HepG2 (cell line): ENCODE data around the gene DHFR2. TPM values are rescaled to one million over a fixed set of nuclear protein-coding genes. Genes with fewer than 3 reads are reported as not detected.
A peak's percentile ranks its signal among the peaks of the same experiment; 100 is the strongest.

ENCODE experiments used
- BORCS8-MEF2B ChIP-seq: sonication (generic); formaldehyde crosslinking; IDR thresholded peaks from 2 replicates; pipeline ENCODE4 v1.8.0; 2022; ENCODE audit warnings: mild to moderate bottlenecking, missing genetic modification reagents
- DR1 ChIP-seq: sonication (generic); formaldehyde crosslinking; IDR thresholded peaks from 2 replicates; pipeline ENCODE4 v1.8.0; 2021; ENCODE audit warnings: mild to moderate bottlenecking, missing genetic modification reagents, inconsistent platforms
- FOXA3 ChIP-seq: IDR thresholded peaks from 2 replicates; pipeline ENCODE4 v1.6.1; 2016; ENCODE audit warnings: missing genetic modification reagents, missing compliant biosample characterization
- KAT7 ChIP-seq: IDR thresholded peaks from 2 replicates; pipeline ENCODE4 v1.6.1; 2018; ENCODE audit warnings: borderline replicate concordance, missing compliant biosample characterization
- KMT2A ChIP-seq: sonication (generic); formaldehyde crosslinking; IDR thresholded peaks from 2 replicates; pipeline ENCODE4 v1.4.0; 2020; ENCODE audit warnings: missing genetic modification reagents
- LCORL ChIP-seq, 2 experiments: fragments of 450-650 bp in 1 of 2; sonication (generic) in 1 of 2; formaldehyde crosslinking in 1 of 2; IDR thresholded peaks; 2 replicates each; pipeline versions ENCODE4 v1.5.0 to v1.6.1; 2017 to 2020; ENCODE audit warnings: antibody characterized with exemption in 1 of 2, missing genetic modification reagents in 1 of 2
- MAFF ChIP-seq: IDR thresholded peaks from 2 replicates; pipeline ENCODE4 v1.6.1; 2011; ENCODE audit warnings: low read depth, low read length, improper control_type of control experiment
- MEF2D ChIP-seq: sonication (generic); formaldehyde crosslinking; IDR thresholded peaks from 2 replicates; pipeline ENCODE4 v1.5.1; 2020; ENCODE audit warnings: mild to moderate bottlenecking, missing genetic modification reagents
- MZF1 ChIP-seq: sonication (generic); formaldehyde crosslinking; IDR thresholded peaks from 2 replicates; pipeline ENCODE4 v1.8.1; 2023; ENCODE audit warnings: mild to moderate bottlenecking, missing genetic modification reagents, borderline replicate concordance
- PATZ1 ChIP-seq: sonication (generic); formaldehyde crosslinking; IDR thresholded peaks from 2 replicates; pipeline ENCODE4 v1.4.0; 2020; ENCODE audit warnings: missing genetic modification reagents
- RFXAP ChIP-seq: sonication (generic); formaldehyde crosslinking; IDR thresholded peaks from 2 replicates; pipeline ENCODE4 v1.4.0; 2020; ENCODE audit warnings: missing genetic modification reagents, borderline replicate concordance
- RNF219 ChIP-seq: sonication (generic); formaldehyde crosslinking; IDR thresholded peaks from 2 replicates; pipeline ENCODE4 v1.5.0; 2020; ENCODE audit warnings: mild to moderate bottlenecking, missing genetic modification reagents
- SAFB2 ChIP-seq: sonication (generic); formaldehyde crosslinking; IDR thresholded peaks from 2 replicates; pipeline ENCODE4 v1.5.1; 2020; ENCODE audit warnings: missing genetic modification reagents, low read depth, mild to moderate bottlenecking, borderline replicate concordance
- SALL1 ChIP-seq: sonication (generic); formaldehyde crosslinking; IDR thresholded peaks from 2 replicates; pipeline ENCODE4 v1.8.0; 2022; ENCODE audit warnings: mild to moderate bottlenecking, missing genetic modification reagents
- SAP130 ChIP-seq: IDR thresholded peaks from 2 replicates; pipeline ENCODE4 v1.6.1; 2016; ENCODE audit warnings: low read depth
- SIN3A ChIP-seq: IDR thresholded peaks from 2 replicates; pipeline ENCODE4 v1.6.1; 2011; ENCODE audit warnings: low read depth, mild to moderate bottlenecking, control low read depth, low read length, borderline replicate concordance
- SIX1 ChIP-seq: sonication (generic); formaldehyde crosslinking; IDR thresholded peaks from 2 replicates; pipeline ENCODE4 v1.4.0; 2020; ENCODE audit warnings: missing genetic modification reagents, borderline replicate concordance
- TARDBP ChIP-seq: sonication (generic); formaldehyde crosslinking; IDR thresholded peaks from 2 replicates; pipeline ENCODE4 v1.8.0; 2022; ENCODE audit warnings: mild to moderate bottlenecking, missing genetic modification reagents
- THRA ChIP-seq: sonication (generic); formaldehyde crosslinking; IDR thresholded peaks from 2 replicates; pipeline ENCODE4 v1.4.0; 2020; ENCODE audit warnings: missing genetic modification reagents, borderline replicate concordance
- XRCC5 ChIP-seq: fragments of 200-400 bp; formaldehyde crosslinking; optimal IDR thresholded peaks from 2 replicates; pipeline ENCODE3; 2017; ENCODE audit warnings: mild to moderate bottlenecking, low read length
- ZBTB38 ChIP-seq: sonication (generic); formaldehyde crosslinking; IDR thresholded peaks from 2 replicates; pipeline ENCODE4 v1.5.1; 2020; ENCODE audit warnings: mild to moderate bottlenecking, missing genetic modification reagents
- ZNF530 ChIP-seq: sonication (generic); formaldehyde crosslinking; IDR thresholded peaks from 2 replicates; pipeline ENCODE4 v1.5.0; 2020; ENCODE audit warnings: low read depth, mild to moderate bottlenecking, missing genetic modification reagents
- ZNF644 ChIP-seq: IDR thresholded peaks from 2 replicates; pipeline ENCODE4 v1.6.1; 2016; ENCODE audit warnings: low read depth
- ZNF781 ChIP-seq: sonication (generic); formaldehyde crosslinking; IDR thresholded peaks from 2 replicates; pipeline ENCODE4 v1.5.1; 2020; ENCODE audit warnings: borderline replicate concordance, mild to moderate bottlenecking, missing genetic modification reagents; ENCODE audit errors: not compliant biosample characterization
- polyA plus RNA-seq, 8 experiments: library from polyadenylated mRNA; depleted of rRNA in 3 of 8; stranded (reverse) in 7 of 8; unstranded in 1 of 8; fragments of >200 nt; fragmentation: Illumina TruSeq in 4 of 8; extraction: Trizol in 4 of 8; gene quantifications; 2 replicates each; pipeline versions ENCODE4 v1.2.1 to v1.2.3, GENCODE V29; 2011 to 2016; ENCODE audit warnings: low read depth in 4 of 8, missing spikeins in 1 of 8, mixed read lengths in 1 of 8; ENCODE audit not compliant: insufficient read depth in 1 of 8
- total RNA-seq, 5 experiments: library from RNA; depleted of rRNA; stranded (reverse); fragments of >200 nt; fragmentation: Illumina TruSeq; extraction: Trizol; gene quantifications; 2 replicates each; pipeline ENCODE4 v1.2.3, GENCODE V29; 2016; ENCODE audit warnings: low read depth in 1 of 5

DHFR2 gene
- total and polyA plus RNA-seq, 2 of the 13 experiments (the other 11 are each of a cell fraction or from before 2014, with no cell fraction given), result 1.4 to 4.6 TPM

GRCh38 chr3:94062513-94063404 is at the start of gene DHFR2, which contains the start of gene NSUN3 (continued):
- TF ChIP-seq MEF2D (CRISPR knock-in tag) (peak; percentile 29; the same call in 1 of the 2 replicates), LCORL (IDR thresholded peaks at IDR 0.05) (peak; percentile 68; the same call in 1 of the 2 replicates), LCORL (CRISPR knock-in tag; IDR thresholded peaks at IDR 0.05) (no peak; the same call in none of the 2 replicates), KAT7 (CRISPR knock-in tag) (peak; percentile 68; the same call in 1 of the 2 replicates), FOXA3 (CRISPR knock-in tag) (peak; percentile 29; the same call in 1 of the 2 replicates), MAFF (peak; percentile 88), RNF219 (peak; percentile 90; the same call in 1 of the 2 replicates), PATZ1 (CRISPR knock-in tag) (peak; percentile 14; the same call in 1 of the 2 replicates), BORCS8-MEF2B (CRISPR knock-in tag) (0 out of 2 replicates have a peak, but pooled peaks have one; percentile 58), KMT2A (CRISPR knock-in tag) (peak; percentile 92), SAFB2 (CRISPR knock-in tag) (peak; percentile 53; the same call in 1 of the 2 replicates), TARDBP (CRISPR knock-in tag) (peak; percentile 84; the same call in 1 of the 2 replicates), RFXAP (peak; percentile 66; the same call in 1 of the 2 replicates), ZNF644 (peak; percentile 27; the same call in 1 of the 2 replicates), ZNF530 (CRISPR knock-in tag) (0 out of 2 replicates have a peak, but pooled peaks have one; percentile 32), ZBTB38 (CRISPR knock-in tag) (peak; percentile 46; the same call in 1 of the 2 replicates), MZF1 (no peak), SAP130 (peak; percentile 80), THRA (CRISPR knock-in tag) (no peak), SALL1 (peak; percentile 64), XRCC5 (peak; percentile 18), SIX1 (CRISPR knock-in tag) (peak; percentile 14; the same call in 1 of the 2 replicates), SIN3A (peak; percentile 89), ZNF781 (CRISPR knock-in tag) (peak; percentile 45), DR1 (CRISPR knock-in tag) (peak; percentile 30; the same call in 1 of the 2 replicates)
